ENCODE results near the gene ELF5. TPM values are rescaled to one million over a fixed set of nuclear protein-coding genes. Genes with fewer than 3 reads are reported as not detected.

The ELF5 gene
- total and polyA plus RNA-seq, 2 of the 8 experiments (the other 6 are each of a cell fraction or from before 2014, with no cell fraction given) = not detected

DNA sequence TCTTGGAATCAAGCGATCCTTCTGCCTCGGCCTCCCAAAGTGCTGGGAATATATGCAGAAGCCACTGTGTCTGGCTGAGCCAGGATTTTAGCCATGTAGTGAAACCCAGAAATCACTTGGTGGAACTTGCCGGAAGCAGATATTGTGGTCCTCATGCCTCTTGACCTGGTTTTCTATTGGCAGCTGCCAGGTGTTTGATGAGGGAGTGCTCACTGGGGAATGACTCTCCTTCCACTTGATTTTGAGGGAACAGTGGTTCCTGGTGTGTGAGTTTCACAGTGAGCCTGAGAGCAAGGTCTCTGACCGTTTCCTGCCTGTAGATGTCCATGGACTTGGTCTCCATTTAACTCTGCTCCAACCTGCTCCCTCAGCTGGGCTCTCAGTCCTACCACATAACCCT is 34.7 kb upstream of the ELF5 start:
- CTCF ChIA-PET (ENCODE audit: partially characterized antibody) = interaction anchor here (0.7 to 4.8 kb wide), 4 partner anchors 12 to 359 kb away, joined by 3 to 39 read pairs (median 4); no protein-coding TSS in a partner anchor
- Histone ChIP-seq H3K27me3 (replicated peaks in 1 of 4; ENCODE audit: control insufficient read depth in 3 of 4, extremely low read depth in 1 of 4, insufficient read depth in 3 of 4, low read length in 3 of 4) (no peaks in the 10 kb centered on the region), H3K23ac (ENCODE audit: insufficient read length) (no peak overlapping the region)
- no peak for TF ChIP-seq CTBP2 (IDR thresholded peaks at IDR 0.05; ENCODE audit: borderline replicate concordance, insufficient read depth, insufficient read length, low read length)
- TF ChIP-seq CREB1 (IDR thresholded peaks at IDR 0.05) = no peak
- TF ChIP-seq TAF1 (IDR thresholded peaks at IDR 0.05; ENCODE audit: low read depth, low read length) = no peak
- no peak for TF ChIP-seq EGR1 (IDR thresholded peaks at IDR 0.05; ENCODE audit: borderline replicate concordance, low read depth, low read length)
- no peak for TF ChIP-seq RBBP5 (IDR thresholded peaks at IDR 0.05; ENCODE audit: borderline replicate concordance, low read depth, low read length)
- TF ChIP-seq YY1 (IDR thresholded peaks at IDR 0.05; ENCODE audit: low read depth, low read length) = no peak
- TF ChIP-seq TBP (IDR thresholded peaks at IDR 0.05; ENCODE audit: low read depth, low read length) = no peak
- no peak for TF ChIP-seq E2F6 (IDR thresholded peaks at IDR 0.05)
- TF ChIP-seq POU5F1 (IDR thresholded peaks at IDR 0.05; ENCODE audit: low read depth, low read length) = no peak
- no peak for TF ChIP-seq NANOG (IDR thresholded peaks at IDR 0.05; ENCODE audit: insufficient read depth, low read depth, low read length, poor library complexity, severe bottlenecking)
- TF ChIP-seq ZNF274 (IDR thresholded peaks at IDR 0.05; ENCODE audit: borderline replicate concordance, extremely low read depth, low read length) = no peak
- no peak for TF ChIP-seq RXRA (IDR thresholded peaks at IDR 0.05; ENCODE audit: insufficient read depth, low read depth, low read length)
- TF ChIP-seq NRF1 (IDR thresholded peaks at IDR 0.05; ENCODE audit: low read depth, low read length) = no peak
- TF ChIP-seq JUN (IDR thresholded peaks at IDR 0.05; ENCODE audit: low read depth, low read length) = no peak
- no peak for TF ChIP-seq MAFK (IDR thresholded peaks at IDR 0.05; ENCODE audit: low read depth, low read length)

More for the DNA sequence above, 34.7 kb upstream of the ELF5 start:
- H3K36me3 ChIP-seq (ENCODE audit: control insufficient read depth in 2 of 4, insufficient read depth in 4 of 4, low read length in 3 of 4) = no peaks in the 10 kb centered on the region; a peak in 1 of 8 replicates
- H2BK12ac ChIP-seq (ENCODE audit: low read depth, low read length) = no peak overlapping the region
- H4K5ac ChIP-seq (ENCODE audit: insufficient read length, low read depth, low read length) = no peak overlapping the region
- no peaks in the 10 kb centered on the region for H3K79me2 ChIP-seq (ENCODE audit: control insufficient read depth in 1 of 2, insufficient read depth in 2 of 2, low read length in 2 of 2)
- H3K4me2 ChIP-seq (ENCODE audit: insufficient read depth in 1 of 2, low read depth in 2 of 2, low read length in 2 of 2) = no peak overlapping the region
- no peak overlapping the region for H3K14ac ChIP-seq (ENCODE audit: insufficient read length)
- H3K56ac ChIP-seq (replicated peaks; ENCODE audit: insufficient read length, low read depth, low read length) = no peak overlapping the region
- H4K20me1 ChIP-seq (replicated peaks in 1 of 2; ENCODE audit: control insufficient read depth in 1 of 2, insufficient read depth in 2 of 2, low read length in 2 of 2) = no peaks in the 10 kb centered on the region
- no peak overlapping the region for H4K91ac ChIP-seq (replicated peaks; ENCODE audit: insufficient read length, low read length)
- no peaks in the 10 kb centered on the region for H3K23me2 ChIP-seq (ENCODE audit: low read depth, low read length)
- H2BK20ac ChIP-seq (ENCODE audit: low read length) = no peak overlapping the region
- no peak overlapping the region for H3K27ac ChIP-seq (ENCODE audit: low read depth, low read length)
- H2AK5ac ChIP-seq (ENCODE audit: low read depth, low read length) = no peak overlapping the region
- no peak overlapping the region for H2AFZ ChIP-seq (ENCODE audit: low read length)
- FAIRE-seq (no peak), DNase-seq (ENCODE audit: low read depth in 1 of 2, low spot score in 2 of 2) (no peak)
- 100% methylated on average over 4 of the region's 4 CpGs; no CpG with 5 or more reads in 1 of the 2 experiments for WGBS, 2 experiments (ENCODE audit: extremely low coverage in 1 of 2, insufficient coverage in 1 of 2, insufficient read length in 1 of 2, insufficient replicate concordance in 2 of 2, low coverage in 1 of 2, low lambda C conversion rate in 2 of 2, missing lambda C conversion rate in 1 of 2)
- H4K8ac ChIP-seq (ENCODE audit: extremely low read depth, insufficient read depth, low read length) = no peak overlapping the region
- H3K4me3 ChIP-seq (ENCODE audit: extremely low read depth in 1 of 4, insufficient read depth in 2 of 4, low read depth in 3 of 4, low read length in 4 of 4) = no peak overlapping the region
- no peaks in the 10 kb centered on the region for H3K79me1 ChIP-seq (ENCODE audit: low read depth, low read length)
- no peak overlapping the region for H2BK15ac ChIP-seq (ENCODE audit: low read length)
- no peaks in the 10 kb centered on the region for H3K4me1 ChIP-seq (replicated peaks in 1 of 4; ENCODE audit: control insufficient read depth in 3 of 4, insufficient read depth in 4 of 4, low read length in 3 of 4)
- POLR2A ChIA-PET (ENCODE audit: partially characterized antibody) = interaction anchor here (0.7 kb wide), 1 partner anchor 10 kb away, joined by 3 read pairs; no protein-coding TSS in a partner anchor
- no peak overlapping the region for H3K9ac ChIP-seq (replicated peaks in 1 of 4; ENCODE audit: extremely low read depth in 1 of 4, low read depth in 3 of 4, low read length in 3 of 4)
- H2BK120ac ChIP-seq (replicated peaks; ENCODE audit: low read depth, low read length) = no peak overlapping the region
- no peak overlapping the region for H3K18ac ChIP-seq (ENCODE audit: extremely low read depth, low read length)
- H3K4ac ChIP-seq (replicated peaks; ENCODE audit: insufficient read length, low read depth, low read length) = no peak overlapping the region
- no peak overlapping the region for H2BK5ac ChIP-seq (ENCODE audit: low read depth, low read length)
- H3K9me3 ChIP-seq (ENCODE audit: insufficient read depth in 2 of 2, low read depth in 1 of 2, low read length in 1 of 2) = no peaks in the 10 kb centered on the region

Data from H1 (cell line).